ENCODE data around the gene PDLIM7.

DNA sequence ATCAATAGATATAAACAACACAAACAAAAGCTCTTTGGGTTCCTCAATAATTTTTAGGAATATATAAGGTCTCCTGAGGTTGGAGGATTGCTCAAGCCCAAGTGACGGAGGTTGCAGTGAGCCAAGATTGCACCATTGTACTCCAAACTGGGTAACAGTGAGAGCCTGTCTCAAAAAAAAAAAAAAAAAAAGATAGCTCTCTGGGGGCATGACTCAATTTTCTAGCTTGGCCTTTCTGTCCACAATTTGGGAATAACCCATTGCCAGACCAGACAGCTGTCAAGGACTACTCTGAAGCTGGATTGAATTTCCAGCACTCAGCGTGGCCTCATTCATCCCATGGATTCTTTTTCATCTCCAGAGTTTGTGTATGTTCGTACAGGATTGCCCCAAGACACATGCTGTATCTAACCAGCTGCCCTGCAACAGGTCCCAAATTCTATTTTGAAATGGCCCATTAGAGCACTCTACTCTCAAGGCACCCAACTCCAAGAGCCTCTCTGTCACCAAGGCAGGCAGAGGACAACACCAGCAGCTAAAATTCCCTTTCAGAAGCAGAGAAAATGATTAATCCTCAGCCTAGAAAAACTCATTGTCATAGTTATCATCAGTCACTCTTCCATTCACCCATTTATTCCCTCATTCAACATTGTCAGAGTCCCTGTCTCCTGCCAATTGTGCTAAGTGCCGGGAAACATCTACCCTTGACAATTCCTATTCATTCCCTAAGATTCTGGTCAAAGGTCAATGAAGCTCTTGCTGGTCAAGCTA lies 48.3 kb upstream of the PDLIM7 start:
- TF ChIP-seq, protein P1, sequence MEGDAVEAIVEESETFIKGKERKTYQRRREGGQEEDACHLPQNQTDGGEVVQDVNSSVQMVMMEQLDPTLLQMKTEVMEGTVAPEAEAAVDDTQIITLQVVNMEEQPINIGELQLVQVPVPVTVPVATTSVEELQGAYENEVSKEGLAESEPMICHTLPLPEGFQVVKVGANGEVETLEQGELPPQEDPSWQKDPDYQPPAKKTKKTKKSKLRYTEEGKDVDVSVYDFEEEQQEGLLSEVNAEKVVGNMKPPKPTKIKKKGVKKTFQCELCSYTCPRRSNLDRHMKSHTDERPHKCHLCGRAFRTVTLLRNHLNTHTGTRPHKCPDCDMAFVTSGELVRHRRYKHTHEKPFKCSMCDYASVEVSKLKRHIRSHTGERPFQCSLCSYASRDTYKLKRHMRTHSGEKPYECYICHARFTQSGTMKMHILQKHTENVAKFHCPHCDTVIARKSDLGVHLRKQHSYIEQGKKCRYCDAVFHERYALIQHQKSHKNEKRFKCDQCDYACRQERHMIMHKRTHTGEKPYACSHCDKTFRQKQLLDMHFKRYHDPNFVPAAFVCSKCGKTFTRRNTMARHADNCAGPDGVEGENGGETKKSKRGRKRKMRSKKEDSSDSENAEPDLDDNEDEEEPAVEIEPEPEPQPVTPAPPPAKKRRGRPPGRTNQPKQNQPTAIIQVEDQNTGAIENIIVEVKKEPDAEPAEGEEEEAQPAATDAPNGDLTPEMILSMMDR (IDR thresholded peaks at IDR 0.05; ENCODE audit: insufficient read depth, low read length), result no peak
- TF ChIP-seq POLR2AphosphoS5 (IDR thresholded peaks at IDR 0.05; ENCODE audit: low read depth), result no peak
- TF ChIP-seq, protein P2, sequence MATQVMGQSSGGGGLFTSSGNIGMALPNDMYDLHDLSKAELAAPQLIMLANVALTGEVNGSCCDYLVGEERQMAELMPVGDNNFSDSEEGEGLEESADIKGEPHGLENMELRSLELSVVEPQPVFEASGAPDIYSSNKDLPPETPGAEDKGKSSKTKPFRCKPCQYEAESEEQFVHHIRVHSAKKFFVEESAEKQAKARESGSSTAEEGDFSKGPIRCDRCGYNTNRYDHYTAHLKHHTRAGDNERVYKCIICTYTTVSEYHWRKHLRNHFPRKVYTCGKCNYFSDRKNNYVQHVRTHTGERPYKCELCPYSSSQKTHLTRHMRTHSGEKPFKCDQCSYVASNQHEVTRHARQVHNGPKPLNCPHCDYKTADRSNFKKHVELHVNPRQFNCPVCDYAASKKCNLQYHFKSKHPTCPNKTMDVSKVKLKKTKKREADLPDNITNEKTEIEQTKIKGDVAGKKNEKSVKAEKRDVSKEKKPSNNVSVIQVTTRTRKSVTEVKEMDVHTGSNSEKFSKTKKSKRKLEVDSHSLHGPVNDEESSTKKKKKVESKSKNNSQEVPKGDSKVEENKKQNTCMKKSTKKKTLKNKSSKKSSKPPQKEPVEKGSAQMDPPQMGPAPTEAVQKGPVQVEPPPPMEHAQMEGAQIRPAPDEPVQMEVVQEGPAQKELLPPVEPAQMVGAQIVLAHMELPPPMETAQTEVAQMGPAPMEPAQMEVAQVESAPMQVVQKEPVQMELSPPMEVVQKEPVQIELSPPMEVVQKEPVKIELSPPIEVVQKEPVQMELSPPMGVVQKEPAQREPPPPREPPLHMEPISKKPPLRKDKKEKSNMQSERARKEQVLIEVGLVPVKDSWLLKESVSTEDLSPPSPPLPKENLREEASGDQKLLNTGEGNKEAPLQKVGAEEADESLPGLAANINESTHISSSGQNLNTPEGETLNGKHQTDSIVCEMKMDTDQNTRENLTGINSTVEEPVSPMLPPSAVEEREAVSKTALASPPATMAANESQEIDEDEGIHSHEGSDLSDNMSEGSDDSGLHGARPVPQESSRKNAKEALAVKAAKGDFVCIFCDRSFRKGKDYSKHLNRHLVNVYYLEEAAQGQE (IDR thresholded peaks at IDR 0.05; ENCODE audit: insufficient replicate concordance, low read depth), result no peak

All from HL-60 (cell line).